Central memory CD4-positive, alpha-beta T cell (primary cell): ENCODE measurements around the gene EXOSC6.
A peak's percentile ranks its signal among the peaks of the same experiment; 100 is the strongest.
"Not testable (repeated sequence)": the region's sequence is repeated elsewhere in the genome, so short reads cannot be mapped to it uniquely, and the experiment has no call there.

Experiments used
- DNase-seq: peaks from one replicate; pipeline ENCODE4 v3.0.0; 2022
- total RNA-seq, 3 experiments: gene quantifications; one replicate each; lab custom pipeline; 2026; lab: John Stamatoyannopoulos, UW

EXOSC6 gene
- total RNA-seq, result 61.2 to 147 (median 125) reads per million in 3 experiments

DNA sequence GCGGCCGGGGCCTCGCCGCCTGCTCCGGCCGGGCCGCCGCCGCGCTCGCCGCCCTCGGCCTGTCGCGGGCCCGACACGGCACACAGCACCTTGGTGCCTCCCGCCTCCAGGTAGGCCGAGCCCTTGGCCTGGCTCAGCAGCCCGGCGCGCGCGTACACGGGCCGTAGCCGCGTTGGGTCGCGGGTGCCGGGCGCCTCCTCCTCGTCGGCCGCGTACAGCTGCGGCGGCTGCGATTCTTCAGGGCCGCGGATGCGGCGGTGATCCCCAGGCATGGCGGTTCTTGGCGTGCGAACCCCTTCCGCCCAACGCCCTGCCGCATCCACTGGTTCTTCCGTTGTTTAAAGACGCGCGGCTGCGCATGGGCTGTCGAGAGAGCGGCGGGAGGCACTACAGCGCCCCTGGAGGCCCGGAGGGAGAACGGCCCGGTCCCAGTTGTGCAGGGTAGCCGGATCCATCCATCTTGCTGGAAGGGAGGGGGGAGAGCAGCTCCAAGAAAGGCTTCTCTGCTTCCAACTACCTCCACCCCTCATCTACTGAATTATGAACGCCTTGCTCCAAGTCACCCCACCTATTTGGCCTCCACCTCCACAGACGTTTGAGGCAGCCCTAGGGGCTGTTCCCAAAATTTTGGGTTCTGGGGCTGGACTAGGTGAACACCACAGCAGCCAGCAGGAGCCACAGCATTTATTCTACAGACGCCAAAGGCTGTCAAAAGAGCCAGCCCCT, at the start of gene EXOSC6:
Gene EXOSC6, minus strand, starts transcription at position 312 of the 726 bp plus-strand sequence. Its CDS starts 40 bp downstream, at position 272.
- peak; percentile 93 for DNase-seq

DNA sequence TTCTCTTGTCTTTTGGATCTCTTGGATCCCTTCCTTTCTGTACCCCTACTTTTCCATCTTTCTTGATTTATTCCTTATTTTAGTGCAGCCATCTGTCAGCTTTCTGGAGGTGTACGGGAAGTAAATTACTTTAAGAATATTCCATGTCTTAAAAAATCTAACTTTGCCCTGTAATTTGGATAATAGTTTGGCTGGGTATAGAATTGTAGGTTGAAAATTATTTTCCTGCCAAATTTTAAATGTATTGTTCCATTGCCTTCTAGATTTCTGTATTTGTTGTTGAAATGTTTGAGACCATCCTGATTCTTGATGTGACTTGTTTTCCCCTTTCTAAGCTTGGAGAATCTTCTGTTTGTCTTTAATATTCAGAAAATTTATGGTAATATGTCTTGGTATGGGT, 49.4 kb upstream of the EXOSC6 start:
- DNase-seq, result no peak

DNA sequence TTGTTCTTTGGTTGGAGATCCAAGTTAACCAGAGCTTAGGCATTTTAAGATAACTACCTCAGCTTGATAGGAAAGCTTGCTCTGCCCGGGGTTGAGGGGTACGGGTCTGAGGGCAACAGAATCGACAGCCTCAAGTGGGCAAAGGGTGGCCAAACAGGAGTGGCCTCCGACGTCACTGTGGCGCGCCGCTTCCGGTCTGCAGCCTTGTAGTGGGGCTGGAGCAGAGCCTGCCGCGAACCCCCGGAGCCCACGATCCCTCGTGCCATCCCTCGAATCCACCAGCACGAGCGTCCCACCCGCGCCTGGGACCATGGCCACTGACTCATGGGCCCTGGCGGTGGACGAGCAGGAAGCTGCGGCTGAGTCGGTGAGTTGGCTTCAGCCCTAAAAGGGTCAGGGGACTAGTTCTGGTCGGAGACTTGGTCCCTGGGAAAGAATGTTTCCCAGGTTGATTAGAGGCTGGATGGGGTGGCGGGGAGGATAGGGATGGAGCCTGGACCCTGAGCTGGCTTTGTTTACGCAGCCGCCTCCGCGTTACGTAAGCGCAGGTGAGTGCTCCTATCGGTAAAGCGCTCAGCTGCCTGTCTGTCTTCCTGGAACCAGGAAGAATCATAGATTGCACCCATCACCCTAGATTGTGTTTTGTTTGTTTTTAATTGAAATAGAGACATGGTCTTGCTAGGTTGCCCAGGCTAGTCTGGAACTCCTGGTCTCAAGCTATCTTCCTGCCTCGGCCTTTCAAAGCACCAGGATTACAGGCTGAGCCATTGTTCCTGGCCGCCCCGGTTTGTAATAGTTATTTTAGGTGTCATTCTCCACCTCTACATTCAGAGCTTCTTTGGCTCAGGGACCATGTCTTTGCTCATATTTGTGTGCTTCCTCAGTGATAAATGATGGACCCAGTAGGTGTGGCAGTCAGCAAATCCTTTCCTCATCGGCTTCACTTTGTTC, 47.5 kb upstream of the EXOSC6 start, which contains the start of gene DDX19B:
Gene DDX19B, plus strand, starts transcription at position 199 of the 951 bp plus-strand sequence. Its CDS starts 112 bp downstream, at position 311.
- peak; percentile 47 for DNase-seq

DNA sequence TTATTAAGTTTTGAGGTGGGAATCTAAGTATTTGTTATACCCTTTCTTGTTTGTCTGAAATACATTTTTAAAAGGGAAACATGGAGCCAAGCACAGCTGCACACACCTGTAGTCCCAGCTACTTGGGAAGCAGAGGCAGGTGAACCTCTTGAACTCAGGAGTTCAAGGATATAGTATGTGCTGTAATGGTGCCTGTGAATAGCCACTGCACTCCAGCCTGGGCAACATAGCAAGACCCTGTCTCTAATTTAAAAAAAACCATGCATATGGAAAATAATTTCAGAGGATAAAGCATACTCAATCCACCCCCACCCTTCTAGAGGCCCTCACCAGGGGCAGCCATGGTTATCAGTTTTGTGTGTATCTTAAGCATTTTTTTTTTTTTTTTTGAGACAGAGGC, 43.9 kb upstream of the EXOSC6 start:
- DNase-seq, result no peak

DNA sequence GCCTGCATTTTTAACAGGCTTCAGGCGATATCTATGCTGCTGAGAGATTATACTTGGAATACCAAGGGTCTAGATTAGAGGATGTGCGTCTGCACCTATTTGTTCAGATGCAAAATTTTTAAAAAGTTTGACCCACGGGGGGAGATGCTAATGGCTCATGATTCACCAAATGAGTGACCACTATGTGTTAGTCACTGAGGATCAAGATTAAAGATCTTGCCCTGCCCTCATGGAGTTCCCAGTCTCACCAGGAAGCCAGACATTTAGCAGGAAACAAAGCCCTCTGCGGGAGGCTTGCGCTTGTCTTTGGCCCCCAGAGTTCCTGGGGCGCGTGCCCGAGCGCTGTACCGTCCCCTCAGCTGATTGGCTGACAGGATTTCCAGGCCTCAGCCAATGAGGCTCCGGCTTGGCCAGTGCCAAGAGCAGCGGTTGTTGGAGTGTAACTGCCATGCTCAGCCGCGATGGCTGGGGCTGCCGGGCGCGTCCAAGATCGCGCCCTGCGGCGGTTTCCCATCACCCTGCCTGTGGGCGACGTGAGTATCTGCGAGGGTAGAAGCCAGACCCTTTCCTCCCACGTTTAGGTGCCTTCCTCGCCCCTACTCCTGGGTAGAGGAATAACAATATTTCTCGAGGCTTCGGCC, 42.8 kb upstream of the EXOSC6 start:
- no peak for DNase-seq

- not testable (repeated sequence) for DNase-seq
These were observed 40.4 kb upstream of the EXOSC6 start for GRCh38 chr16:70292148-70292547.

- no peak for DNase-seq
These were observed 39.3 kb upstream of the EXOSC6 start for GRCh38 chr16:70290949-70291519.

GRCh38 chr16:70289229-70290094, 37.7 kb upstream of the EXOSC6 start, which contains the start of gene AARS1:
Gene AARS1 (minus strand): TSS chr16:70289506. CDS start chr16:70282763, 6,743 bp downstream.
- peak; percentile 97 for DNase-seq

GRCh38 chr16:70287304-70287971, 35.7 kb upstream of the EXOSC6 start:
- not testable (repeated sequence) for DNase-seq

DNA sequence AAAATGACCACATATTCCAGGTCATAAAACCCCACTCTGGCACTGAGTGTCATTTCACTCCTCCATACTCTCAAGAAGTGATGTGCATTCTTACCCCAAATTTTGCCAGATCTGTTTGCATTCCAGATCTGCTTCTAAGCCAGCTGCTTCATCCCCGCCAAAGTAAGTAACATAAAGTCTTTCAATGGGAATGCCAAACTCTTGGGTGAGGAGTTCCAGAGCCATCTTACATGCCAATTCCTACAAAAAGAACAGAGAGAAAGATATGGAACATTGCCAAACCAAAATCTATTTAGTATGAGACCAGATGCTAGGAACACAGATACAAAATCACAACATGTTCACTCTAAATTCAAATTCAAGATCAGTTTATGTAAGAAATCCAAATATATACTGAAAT, 24.7 kb upstream of the EXOSC6 start:
- no peak for DNase-seq

GRCh38 chr16:70271696-70272095, 20.0 kb upstream of the EXOSC6 start:
- DNase-seq, result no peak

- no peak for DNase-seq
These were observed 18.4 kb upstream of the EXOSC6 start for GRCh38 chr16:70270176-70270575.

- no peak for DNase-seq
These were observed 17.7 kb upstream of the EXOSC6 start for GRCh38 chr16:70269471-70269870.

GRCh38 chr16:70267922-70268321, 16.2 kb upstream of the EXOSC6 start:
- not testable (repeated sequence) for DNase-seq

- DNase-seq, result no peak
These were observed 15.8 kb upstream of the EXOSC6 start for GRCh38 chr16:70267516-70267915.

DNA sequence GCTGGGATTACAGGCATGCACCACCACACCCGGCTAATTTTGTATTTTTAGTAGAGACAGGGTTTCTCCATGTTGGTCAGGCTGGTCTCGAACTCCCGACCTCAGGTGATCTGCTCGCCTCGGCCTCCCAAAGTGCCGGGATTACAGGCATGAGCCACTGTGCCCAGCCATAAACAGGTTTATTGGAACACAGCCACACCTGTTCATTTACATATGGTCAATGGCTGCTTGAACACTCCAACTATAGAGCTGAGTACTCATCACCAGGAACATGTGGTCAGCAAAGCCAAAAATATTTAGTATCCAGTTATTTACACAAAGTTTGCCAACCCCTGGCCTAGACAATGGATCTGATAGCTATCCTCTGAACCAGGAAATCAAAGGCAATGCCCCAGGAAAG, 8.2 kb upstream of the EXOSC6 start:
- DNase-seq, result not testable (repeated sequence)

DNA sequence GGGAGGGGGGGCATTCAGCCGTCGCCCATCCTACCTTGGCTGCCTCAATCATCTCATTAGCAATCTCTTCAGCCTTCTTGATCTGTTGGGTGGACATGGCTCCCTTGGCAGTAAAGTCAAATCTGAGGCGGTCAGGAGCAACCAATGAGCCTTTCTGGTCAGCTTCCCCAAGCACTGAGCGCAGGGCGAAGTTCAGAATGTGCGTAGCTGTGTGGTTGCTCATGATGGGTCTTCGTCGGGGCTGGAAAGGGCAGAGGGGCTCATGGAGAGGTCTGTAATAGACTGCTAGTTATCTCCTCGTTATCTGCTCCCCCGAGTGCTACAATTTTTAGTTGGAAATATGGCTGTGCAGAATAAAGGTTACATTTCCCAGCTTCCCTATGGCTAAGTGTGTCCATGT, 7.2 kb upstream of the EXOSC6 start:
- DNase-seq, result no peak

DNA sequence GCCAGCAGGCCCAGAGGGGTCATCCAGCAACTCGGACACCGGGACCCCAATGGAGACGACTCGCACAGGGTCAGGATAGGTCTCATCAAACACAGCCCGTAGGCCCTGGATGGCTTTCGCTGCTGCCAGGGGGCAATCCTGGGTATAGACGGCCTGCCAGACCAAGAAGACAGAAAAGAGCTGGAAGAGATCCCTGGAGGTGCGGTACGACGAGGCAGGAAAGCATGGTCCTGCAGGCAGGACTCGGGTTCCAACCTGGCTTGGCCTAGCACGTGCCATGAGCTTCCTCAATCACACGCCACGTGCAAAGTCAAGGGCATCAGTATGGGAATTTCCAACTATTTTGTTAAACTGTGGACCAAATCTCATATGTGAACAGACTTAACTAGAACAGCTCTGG, 6.3 kb upstream of the EXOSC6 start:
- DNase-seq, result no peak

- DNase-seq, result no peak
These were observed 5.7 kb upstream of the EXOSC6 start for GRCh38 chr16:70257391-70257790.

DNA sequence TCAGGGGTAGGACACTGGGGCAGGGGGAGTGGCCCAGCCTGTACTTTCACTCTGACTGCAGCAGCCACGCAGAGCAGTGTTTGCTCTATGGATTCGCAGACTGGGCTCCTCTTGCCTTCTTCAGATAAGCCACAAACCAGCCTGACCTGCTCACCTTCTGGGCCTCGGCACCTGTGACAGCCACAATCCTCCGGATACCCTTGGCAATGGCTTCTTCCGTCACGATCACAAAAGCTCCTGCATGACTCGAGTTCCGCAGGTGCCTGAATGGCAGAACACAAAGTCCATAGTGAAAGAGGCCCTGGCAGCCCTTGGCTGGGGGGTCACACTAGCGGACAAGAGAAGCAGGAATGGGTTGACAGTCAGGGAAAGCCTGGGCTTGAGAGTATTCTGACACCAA, 3.8 kb upstream of the EXOSC6 start:
- DNase-seq, result no peak

DNA sequence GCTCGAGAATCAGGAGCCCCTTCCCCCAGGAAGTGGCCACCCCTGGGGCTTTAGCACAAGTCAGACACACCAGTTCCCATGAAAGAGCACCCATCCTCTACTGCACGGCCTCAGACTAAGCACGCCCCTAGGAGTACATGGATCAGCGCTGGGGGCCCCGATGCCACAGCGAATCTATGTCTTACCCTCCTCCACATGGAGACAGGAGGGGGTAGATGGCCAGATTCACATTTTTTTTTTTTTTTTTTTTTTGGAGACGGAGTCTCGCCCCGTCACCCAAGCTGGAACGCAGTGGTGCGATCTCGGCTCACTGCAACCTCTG, 3.2 kb upstream of the EXOSC6 start:
- DNase-seq, result no peak
